HG03342 (cell line): ENCODE measurements around the gene ZFAND4.
"Not testable (repeated sequence)": the region's sequence is repeated elsewhere in the genome, so short reads cannot be mapped to it uniquely, and the experiment has no call there.

Source experiments
- ATAC-seq: cut with Tn5 transposase; IDR thresholded peaks from one replicate; pipeline ENCODE4 v1.9.1; 2021; ENCODE audit warnings: mild to moderate bottlenecking, moderate library complexity; ENCODE audit not compliant: unreplicated experiment

Gene ZFAND4

GRCh38 chr10:45592432-45592831 is 80.1 kb downstream of the ZFAND4 start:
- ATAC-seq = no peak

GRCh38 chr10:45591280-45591679 is 81.3 kb downstream of the ZFAND4 start:
- ATAC-seq = no peak

- no peak for ATAC-seq
Observed at GRCh38 chr10:45589868-45590267, 82.7 kb downstream of the ZFAND4 start.

GRCh38 chr10:45589009-45589408 is 83.6 kb downstream of the ZFAND4 start:
- no peak for ATAC-seq

- ATAC-seq = no peak
Observed at GRCh38 chr10:45586028-45586824, 86.3 kb downstream of the ZFAND4 start.

- ATAC-seq = no peak
Observed at GRCh38 chr10:45585131-45585530, 87.4 kb downstream of the ZFAND4 start.

GRCh38 chr10:45582386-45582781 is 90.2 kb downstream of the ZFAND4 start:
- no peak for ATAC-seq

- ATAC-seq = no peak
Observed at GRCh38 chr10:45581582-45582385, 90.8 kb downstream of the ZFAND4 start.

GRCh38 chr10:45581216-45581549 is 91.4 kb downstream of the ZFAND4 start:
- ATAC-seq = peak; percentile 34

GRCh38 chr10:45580371-45581215 is 92.0 kb downstream of the ZFAND4 start:
- peak; percentile 61 for ATAC-seq

GRCh38 chr10:45578384-45578971 is 94.1 kb downstream of the ZFAND4 start:
- no peak for ATAC-seq

- ATAC-seq = no peak
Observed at GRCh38 chr10:45575966-45576597, 96.5 kb downstream of the ZFAND4 start.

- not testable (repeated sequence) for ATAC-seq
Observed at GRCh38 chr10:45575032-45575761, 97.4 kb downstream of the ZFAND4 start.

GRCh38 chr10:45569471-45569870 is 103.1 kb downstream of the ZFAND4 start:
- no peak for ATAC-seq

- ATAC-seq = no peak
Observed at GRCh38 chr10:45566415-45566814, 106.2 kb downstream of the ZFAND4 start.
